ENCODE results near the gene RDH13. TPM values are rescaled to one million over a fixed set of nuclear protein-coding genes. Genes with fewer than 3 reads are reported as not detected.
"Not testable (repeated sequence)": the region's sequence is repeated elsewhere in the genome, so short reads cannot be mapped to it uniquely, and the experiment has no call there.

Gene RDH13
- total RNA-seq, 1 donor from 2014 or later: 26.0 TPM

DNA sequence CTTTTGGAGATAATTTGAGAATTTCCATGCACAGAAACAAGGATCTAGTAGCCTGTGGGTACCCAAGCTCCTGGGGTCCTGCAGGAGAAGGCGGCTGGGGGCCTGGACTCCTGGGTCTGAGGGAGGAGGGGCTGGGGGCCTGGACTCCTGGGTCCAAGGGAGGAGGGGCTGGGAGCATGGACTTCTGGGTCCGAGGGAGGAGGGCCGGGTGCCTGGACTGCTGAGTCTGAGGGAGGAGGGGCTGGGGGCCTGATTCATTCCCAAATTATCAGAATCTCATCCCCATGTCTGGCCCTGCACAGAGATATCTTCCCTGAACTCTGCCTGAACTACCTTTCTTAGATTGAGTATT is 520 bp upstream of the RDH13 start:
- no peak for TF ChIP-seq CTCF (IDR thresholded peaks at IDR 0.05)
- Histone ChIP-seq H3K27ac (peak overlapping the region; percentile 86), H3K4me3 (peak overlapping the region; percentile 89), H3K27me3 (ENCODE audit: low read depth) (no peaks in the 10 kb centered on the region), H3K9me3 (no peaks in the 10 kb centered on the region), H3K4me1 (peaks cover 11% of the 10 kb centered on the region), H3K36me3 (peaks cover 11% of the 10 kb centered on the region)
- DNase-seq: no peak
- ATAC-seq: no peak
- intact Hi-C loops (cut with DNase I): no loop called here

DNA sequence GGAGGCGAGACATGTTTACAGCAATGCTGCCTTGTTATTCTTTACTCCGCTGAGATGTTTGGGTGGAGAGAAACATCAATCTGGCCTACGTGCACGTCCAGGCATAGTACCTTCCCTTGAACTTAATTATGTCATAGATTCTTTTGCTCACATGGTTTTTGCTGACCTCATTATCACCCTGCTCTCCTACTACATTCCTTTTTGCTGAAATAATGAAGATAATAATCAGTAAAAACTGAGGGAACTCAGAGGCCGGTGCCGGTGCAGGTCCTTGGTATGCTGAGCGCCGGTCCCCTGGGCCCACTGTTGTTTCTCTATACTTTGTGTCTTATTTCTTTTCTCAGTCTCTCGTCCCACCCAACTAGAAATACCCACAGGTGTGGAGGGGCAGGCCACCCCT is 2.7 kb downstream of the RDH13 start:
- H3K36me3 ChIP-seq: peaks cover 43% of the 10 kb centered on the region
- DNase-seq; H3K27ac ChIP-seq; ATAC-seq; H3K27me3 ChIP-seq (ENCODE audit: low read depth); H3K4me3 ChIP-seq; intact Hi-C loops (cut with DNase I); H3K9me3 ChIP-seq: not testable (repeated sequence)
- H3K4me1 ChIP-seq: peaks cover 11% of the 10 kb centered on the region

GRCh38 chr19:55058781-55059610 is 4.0 kb downstream of the RDH13 start:
- Histone ChIP-seq H3K4me3 (no peak overlapping the region), H3K4me1 (peaks cover 11% of the 10 kb centered on the region), H3K36me3 (peaks cover 56% of the 10 kb centered on the region), H3K27ac (no peak overlapping the region), H3K27me3 (ENCODE audit: low read depth) (no peaks in the 10 kb centered on the region), H3K9me3 (no peaks in the 10 kb centered on the region)
- DNase-seq (no peak), ATAC-seq (no peak)
- intact Hi-C loops (cut with DNase I): no loop called here
- no peak for TF ChIP-seq CTCF (IDR thresholded peaks at IDR 0.05)

DNA sequence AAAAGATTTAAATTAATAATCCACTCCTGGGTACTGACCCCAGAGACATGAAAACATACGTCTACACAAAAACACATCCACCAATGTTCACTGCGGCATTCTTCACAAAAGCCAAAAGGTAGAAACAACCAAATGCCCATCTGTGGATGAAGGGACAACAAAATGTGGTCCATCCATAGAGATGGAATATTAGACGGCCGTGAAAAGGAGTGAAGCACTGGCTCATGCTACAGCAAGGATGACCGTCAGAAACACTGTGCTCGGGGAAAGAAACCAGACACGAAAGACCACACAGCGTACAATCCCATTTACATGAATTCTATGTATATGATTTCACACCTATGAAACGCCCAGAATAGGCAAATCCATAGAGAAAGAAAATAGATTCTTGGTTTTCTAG is 6.1 kb downstream of the RDH13 start:
- TF ChIP-seq CTCF (IDR thresholded peaks at IDR 0.05): no peak
- Histone ChIP-seq H3K36me3 (peaks cover 72% of the 10 kb centered on the region), H3K27ac (no peak overlapping the region), H3K27me3 (ENCODE audit: low read depth) (no peaks in the 10 kb centered on the region), H3K4me3 (no peak overlapping the region), H3K9me3 (no peaks in the 10 kb centered on the region), H3K4me1 (peaks cover 3% of the 10 kb centered on the region)
- intact Hi-C loops (cut with DNase I): no loop called here
- no peak for ATAC-seq
- no peak for DNase-seq

GRCh38 chr19:55053735-55054134 is 9.2 kb downstream of the RDH13 start:
- H3K4me1 ChIP-seq: no peaks in the 10 kb centered on the region
- no peaks in the 10 kb centered on the region for H3K27me3 ChIP-seq (ENCODE audit: low read depth)
- ATAC-seq: no peak

More at GRCh38 chr19:55053735-55054134, 9.2 kb downstream of the RDH13 start:
- no peak for TF ChIP-seq CTCF (IDR thresholded peaks at IDR 0.05)
- DNase-seq: no peak
- peaks cover 91% of the 10 kb centered on the region for H3K36me3 ChIP-seq
- intact Hi-C loops (cut with DNase I): no loop called here
- H3K9me3 ChIP-seq: no peaks in the 10 kb centered on the region
- no peak overlapping the region for H3K4me3 ChIP-seq
- H3K27ac ChIP-seq: no peak overlapping the region

Data from lower lobe of right lung (tissue), 2 donors.